ENCODE measurements around the gene RIN2.

- no peak for TF ChIP-seq POLR2AphosphoS5 (IDR thresholded peaks at IDR 0.05)
- no peak for TF ChIP-seq CTCF (IDR thresholded peaks at IDR 0.05)
Observed at GRCh38 chr20:19710336-19711120, 47.5 kb upstream of the RIN2 start.
